COLO829 (cell line): Measurements from ENCODE around the gene UBAP1L.
"Not testable (repeated sequence)": the region's sequence is repeated elsewhere in the genome, so short reads cannot be mapped to it uniquely, and the experiment has no call there.

Experiments
- DNase-seq: peaks from one replicate; pipeline ENCODE4 v3.0.0; 2012; ENCODE audit warnings: low spot score

UBAP1L gene

GRCh38 chr15:65062726-65063125 lies 52.3 kb downstream of the UBAP1L start:
- no peak for DNase-seq

DNA sequence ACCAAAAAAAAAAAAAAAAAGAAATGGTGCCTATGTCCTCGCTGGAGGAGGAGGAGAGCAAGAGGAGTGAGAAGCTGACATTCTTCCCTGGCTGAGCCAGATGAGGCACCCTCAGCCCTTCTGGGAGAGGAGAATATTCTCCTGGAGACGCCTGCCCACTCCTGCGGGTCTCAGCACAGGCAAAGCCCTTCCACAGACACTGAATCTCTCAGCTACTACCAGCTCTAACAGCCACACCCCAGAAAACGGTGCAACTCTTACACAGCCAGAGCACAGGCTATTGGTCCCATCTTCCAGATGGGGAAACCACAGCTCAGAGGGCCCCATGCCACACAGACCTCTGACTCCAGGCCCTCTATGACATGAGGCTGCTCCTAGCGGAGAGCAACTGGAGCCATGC lies 52.9 kb downstream of the UBAP1L start:
- DNase-seq, result no peak

GRCh38 chr15:65060641-65061397 lies 54.2 kb downstream of the UBAP1L start:
- DNase-seq, result no peak

- no peak for DNase-seq
These were observed 54.9 kb downstream of the UBAP1L start for GRCh38 chr15:65059931-65060596.

GRCh38 chr15:65059369-65059750 lies 55.6 kb downstream of the UBAP1L start:
- no peak for DNase-seq

DNA sequence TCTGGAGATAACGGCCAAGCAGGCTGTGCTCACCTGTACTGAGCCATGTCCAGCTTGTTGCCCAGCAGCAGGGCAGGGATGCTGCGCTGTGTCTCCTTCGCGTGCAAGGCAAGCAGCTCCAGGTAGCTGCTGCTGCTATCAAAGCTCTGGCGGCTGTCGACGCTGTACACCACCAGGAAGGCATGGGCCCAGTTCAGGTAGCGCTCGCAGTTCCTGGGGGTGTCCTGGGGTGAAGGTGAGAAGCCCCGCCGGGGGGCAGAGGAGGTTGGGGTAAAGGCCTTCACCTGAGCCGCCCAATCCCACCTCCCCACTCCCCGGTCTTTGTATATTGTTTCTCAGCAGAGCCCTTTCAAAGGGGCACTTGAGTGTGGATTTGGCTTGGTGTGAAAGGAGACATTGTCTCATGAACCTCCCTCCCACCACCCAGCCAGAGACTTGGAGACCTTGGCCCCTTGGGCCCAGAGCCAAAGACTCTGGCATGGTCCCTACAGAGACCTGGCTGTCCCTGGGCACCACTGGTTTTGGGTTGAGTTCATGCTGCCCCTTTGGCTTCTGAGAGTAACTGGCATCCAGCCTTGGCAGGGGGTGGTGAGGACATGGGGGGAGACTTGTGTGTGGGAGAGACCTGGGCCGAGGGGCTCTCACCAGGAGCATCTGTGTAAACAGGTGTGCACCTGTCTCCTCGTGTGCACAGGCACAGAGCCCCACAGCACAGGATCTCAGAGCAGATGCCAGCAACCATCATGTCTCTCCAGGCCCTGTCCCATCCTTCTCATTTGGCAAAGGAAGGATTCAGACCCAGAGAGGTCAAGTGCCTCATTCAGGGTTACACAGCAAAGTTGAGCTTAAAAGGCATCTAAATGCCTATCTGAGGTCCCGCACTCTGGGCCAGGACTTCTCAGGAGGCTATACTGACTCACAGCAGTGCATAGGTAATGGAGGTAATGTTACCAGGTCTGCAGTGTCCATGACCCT lies 56.3 kb downstream of the UBAP1L start:
- no peak for DNase-seq

DNA sequence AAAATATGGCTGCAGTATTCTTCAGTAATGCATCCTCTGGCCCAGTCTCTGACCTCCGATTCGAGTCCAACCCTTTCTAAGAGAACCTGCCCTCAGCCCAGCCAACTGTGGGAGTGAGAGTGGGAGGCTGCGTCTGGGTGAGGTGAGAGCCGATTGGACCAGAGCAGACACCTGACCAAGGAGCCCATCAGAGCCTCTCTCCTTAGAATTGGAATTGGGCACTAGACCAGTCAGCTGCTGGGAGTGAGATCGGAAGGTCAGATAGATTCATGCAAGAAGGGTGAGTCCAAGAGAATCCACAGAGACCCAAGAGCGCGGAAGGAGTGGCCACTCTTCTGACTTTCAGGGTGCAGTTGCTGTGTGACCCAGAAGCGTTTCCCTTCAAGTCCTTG lies 57.5 kb downstream of the UBAP1L start:
- DNase-seq, result no peak

DNA sequence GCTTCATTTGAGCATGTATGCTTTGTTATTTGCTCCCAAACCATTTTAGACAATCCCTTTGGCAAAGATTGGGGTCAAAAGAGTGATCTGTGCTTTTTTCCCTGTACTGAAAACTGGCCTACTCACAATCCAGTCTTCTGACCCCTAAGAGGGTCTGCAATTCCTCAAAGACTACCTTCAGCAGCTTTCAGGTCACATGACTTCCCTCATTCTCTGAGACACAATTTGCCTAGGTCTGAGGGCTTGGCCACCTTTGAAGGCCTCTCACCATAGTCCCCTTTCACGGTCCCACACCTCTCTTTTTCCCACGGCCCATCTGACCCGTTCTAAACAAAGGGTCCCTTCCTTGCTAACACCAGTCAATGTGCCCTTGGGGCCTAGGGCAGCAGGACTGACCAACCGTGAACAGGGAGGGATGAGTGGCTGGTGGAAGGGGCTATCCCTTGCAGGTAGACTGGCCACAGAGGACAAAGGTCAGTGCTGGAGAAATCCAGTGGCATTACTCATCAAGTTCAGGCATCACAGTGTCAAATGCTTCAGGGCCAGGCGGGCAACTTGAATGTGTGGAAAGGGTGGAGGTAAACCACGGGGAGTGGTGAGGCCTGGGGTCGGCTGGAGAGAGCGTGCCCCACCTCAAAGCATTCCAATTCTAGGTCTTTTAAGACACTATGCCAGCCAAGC lies 58.0 kb downstream of the UBAP1L start:
- DNase-seq, result no peak

DNA sequence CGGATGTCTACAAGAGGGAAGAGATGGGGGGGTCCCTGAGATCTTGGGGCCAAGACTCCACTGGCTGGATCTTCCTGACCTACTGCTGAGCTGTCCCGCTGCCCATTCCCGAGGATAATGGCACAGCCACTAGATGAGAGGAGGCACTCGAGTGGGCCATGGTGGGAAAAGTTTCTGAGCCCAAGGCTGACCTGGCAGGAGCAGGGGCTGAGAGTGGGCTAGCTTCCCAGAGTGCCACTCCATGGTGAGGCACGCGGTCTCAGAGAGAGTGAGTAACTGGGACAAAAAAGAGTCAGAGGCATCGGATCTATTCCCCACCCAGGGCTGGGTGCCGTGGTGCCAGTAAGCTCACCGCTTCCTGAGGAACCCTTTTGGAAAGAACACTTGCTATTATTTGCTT lies 58.9 kb downstream of the UBAP1L start:
- no peak for DNase-seq

- DNase-seq, result no peak
These were observed 59.7 kb downstream of the UBAP1L start for GRCh38 chr15:65055201-65055870.

- DNase-seq, result peak; percentile 49
These were observed 60.4 kb downstream of the UBAP1L start for GRCh38 chr15:65054333-65055200.

DNA sequence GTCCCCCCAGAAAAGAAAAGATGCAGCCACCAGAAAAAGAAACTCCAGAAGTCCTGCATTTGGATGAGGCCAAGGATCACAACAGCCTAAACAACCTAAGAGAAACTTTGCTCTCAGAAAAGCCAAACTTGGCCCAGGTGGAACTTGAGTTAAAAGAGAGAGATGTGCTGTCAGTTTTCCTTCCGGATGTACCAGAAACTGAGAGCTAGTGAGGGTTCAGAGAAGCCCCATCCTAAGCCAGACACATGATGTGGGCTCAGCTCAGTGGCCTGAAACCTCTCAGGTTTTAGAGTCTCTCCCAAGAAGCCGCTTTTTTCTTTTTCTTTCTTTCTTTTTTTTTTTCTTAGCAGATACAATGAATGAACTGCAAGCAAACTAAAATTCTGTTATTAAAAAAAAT lies 62.0 kb downstream of the UBAP1L start:
- DNase-seq, result no peak

DNA sequence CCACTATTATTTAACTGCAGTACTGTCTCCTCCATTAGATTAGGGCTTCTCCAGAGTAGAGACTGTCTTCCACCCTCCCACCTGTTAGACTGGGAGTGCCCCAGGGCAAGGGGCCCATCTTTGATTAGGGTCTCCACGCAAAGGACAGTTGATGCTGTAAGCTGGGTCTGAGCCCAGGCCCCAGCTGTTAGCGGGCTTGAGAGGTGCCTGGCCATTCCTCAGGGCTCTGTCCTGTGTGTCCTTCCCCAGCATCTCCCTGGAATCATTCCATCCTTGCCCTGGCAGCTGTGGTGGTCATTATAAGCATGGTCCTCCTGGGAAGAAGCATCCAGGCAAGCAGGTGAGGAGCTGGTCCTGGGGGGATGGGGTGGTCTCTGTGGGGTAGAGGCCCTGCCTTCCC lies 63.7 kb downstream of the UBAP1L start:
- no peak for DNase-seq

GRCh38 chr15:65050270-65050669 lies 64.7 kb downstream of the UBAP1L start:
- no peak for DNase-seq

- DNase-seq, result peak; percentile 92
These were observed 65.6 kb downstream of the UBAP1L start for GRCh38 chr15:65049418-65049840.

DNA sequence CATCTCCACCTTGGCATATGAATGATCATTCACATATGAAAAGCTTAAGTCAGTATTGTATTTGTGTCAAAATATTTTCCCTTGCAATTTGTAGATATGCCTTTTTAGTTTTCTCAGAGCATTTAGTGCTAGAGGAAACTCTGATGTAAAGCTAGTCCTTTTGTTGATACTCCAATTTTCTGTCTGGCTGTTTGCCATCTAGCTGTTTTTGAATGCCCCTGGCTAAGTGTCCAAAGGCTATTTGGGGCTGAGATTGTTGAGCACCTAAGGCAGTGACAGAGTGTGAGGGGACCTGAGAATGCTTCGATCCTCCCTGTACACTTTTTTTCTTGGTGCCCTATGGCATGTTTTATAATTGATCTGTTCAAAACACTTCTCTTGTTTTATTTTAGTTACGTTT lies 66.8 kb downstream of the UBAP1L start:
- DNase-seq, result no peak

DNA sequence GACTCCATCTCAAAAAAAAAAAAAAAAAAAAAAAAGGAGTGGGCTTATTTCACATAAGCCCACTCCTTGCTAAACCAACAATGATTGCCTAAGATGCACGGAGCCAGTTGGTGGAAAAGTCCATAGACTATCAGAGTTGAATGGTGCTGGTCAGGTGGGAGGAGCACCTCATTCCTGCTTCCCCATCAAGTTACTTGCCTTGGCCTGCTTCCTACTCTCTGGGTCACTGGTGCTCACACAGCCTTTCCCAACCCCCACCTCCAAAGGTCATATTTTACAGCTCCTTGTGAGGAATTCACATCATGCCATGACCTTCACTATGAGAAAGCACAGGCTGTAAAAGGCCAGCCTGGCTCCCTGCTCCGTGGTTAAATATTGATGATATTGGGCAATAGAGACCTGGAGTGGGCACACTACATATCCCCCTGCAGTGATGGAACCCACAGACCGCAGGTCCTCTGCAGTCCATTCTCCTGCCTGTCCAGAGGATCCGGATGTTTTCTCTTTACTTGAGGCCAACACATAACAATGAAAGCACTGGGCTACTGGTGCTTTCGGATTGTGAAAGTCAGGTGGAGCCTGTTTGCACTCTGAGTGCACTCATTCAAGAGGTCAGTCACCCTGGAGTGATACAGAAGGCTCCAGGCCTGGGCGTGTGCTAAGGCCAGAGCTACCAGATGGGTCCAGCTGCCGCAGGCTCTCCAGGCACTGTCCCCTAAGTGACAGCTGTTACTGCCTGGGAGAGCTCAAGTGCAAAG lies 70.1 kb downstream of the UBAP1L start, which contains the start of gene SLC51B:
TSS of gene SLC51B (plus strand) at position 664 of the 758 bp plus-strand sequence. CDS start 4,618 bp downstream, outside the sequence.
- no peak for DNase-seq

DNA sequence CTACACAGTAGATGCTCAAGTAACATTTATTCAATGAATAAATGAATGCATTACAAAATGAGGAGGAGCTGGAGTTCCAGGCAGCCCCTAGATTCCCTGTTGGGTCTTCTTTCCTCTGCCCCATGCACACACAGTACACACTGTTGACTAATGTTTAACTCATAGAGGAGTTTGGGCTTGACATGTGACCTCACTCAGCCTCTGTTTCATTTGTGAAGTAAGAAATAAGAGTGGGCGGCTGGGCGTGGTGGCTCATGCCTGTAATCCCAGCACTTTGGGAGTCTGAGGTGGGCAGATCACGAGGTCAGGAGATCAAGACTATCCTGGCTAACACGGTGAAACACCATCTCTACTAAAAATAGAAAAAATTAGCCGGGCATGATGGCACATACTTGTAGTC lies 70.8 kb downstream of the UBAP1L start:
- DNase-seq, result not testable (repeated sequence)

DNA sequence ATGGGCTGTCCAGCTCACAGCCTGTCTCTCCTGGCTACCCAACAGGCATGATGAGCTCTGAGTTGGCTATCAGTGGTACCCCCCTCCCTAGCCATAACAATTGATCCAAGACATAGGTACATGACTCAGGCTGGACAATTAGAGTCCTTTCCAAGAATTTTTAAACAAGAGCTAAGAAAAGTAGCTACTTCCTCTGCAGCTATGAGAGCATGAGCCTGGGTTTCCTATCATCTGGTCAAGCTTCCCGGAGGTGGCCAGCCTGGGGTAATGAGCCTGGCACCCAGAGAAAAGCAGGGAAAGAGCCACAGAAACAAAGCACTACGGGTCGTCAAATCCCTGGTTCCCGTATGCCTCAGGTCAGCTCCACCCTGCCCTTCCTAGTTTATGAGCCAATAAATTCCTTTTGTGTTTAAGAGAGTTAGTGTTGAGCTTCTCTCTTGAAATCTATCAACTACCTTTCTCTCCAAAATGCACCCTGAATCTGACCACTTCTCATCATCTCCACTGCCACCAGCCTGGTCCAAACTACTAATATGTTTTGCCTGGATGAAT lies 72.1 kb downstream of the UBAP1L start:
- DNase-seq, result no peak
